Sigmoid colon (tissue), 4 donors: ENCODE measurements around the gene SYDE2.

Source experiments
- CTCF ChIP-seq, 4 experiments: fragments of 450-650 bp in 3 of 4; fragments of 200-600 bp in 1 of 4; IDR thresholded peaks; one replicate each; pipeline ENCODE4 v1.5.1; 2016 to 2019; ENCODE audit warnings: antibody characterized with exemption in 4 of 4, mild to moderate bottlenecking in 3 of 4, moderate library complexity in 2 of 4
- EP300 ChIP-seq, 4 donors: sonication (generic); formaldehyde crosslinking; IDR thresholded peaks; one replicate each; pipeline ENCODE4 v1.6.1; 2017; ENCODE audit warnings: antibody characterized with exemption in 4 of 4

DNA sequence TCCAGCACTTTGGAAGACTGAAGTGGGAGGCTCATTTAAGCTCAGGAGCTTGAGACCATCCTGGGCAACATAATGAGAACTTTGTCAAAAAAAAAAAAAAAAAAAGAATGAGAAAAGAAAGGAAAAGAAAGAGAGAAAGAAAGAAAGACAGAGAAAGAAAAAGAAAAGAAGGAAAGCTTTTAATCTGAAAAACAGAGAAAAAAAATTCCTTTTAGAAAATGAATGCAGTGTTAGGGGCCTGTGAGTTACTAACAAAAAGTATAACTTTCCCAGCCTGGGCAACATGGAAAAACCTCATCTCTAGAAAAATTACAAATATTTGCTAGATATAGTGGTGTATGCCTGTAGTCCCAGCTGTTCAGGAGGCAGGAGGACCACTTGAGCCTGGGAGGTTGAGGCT is 15.9 kb upstream of the SYDE2 start:
- no peak for TF ChIP-seq CTCF (IDR thresholded peaks at IDR 0.05)
- TF ChIP-seq EP300 (IDR thresholded peaks at IDR 0.05): no peak
